Caco-2 (cell line): ENCODE results near the gene CD3D. TPM values are rescaled to one million over a fixed set of nuclear protein-coding genes. Genes with fewer than 3 reads are reported as not detected.

Experiments
- BruUV-seq: library from RNA; stranded (reverse); fragments of 400-500 nt; replicated peaks from 2 replicates; lab custom pipeline; 2021; lab: Mats Ljungman, UMichigan
- CTCF ChIA-PET: fragments of 300-600 bp; sonication (Branson Sonifier 250); formaldehyde crosslinking; loops from one replicate; lab custom pipeline; 2022; ENCODE audit warnings: antibody characterized with exemption; lab: Charles Lee
- POLR2A ChIA-PET: fragments of 300-600 bp; sonication (Branson Sonifier 250); formaldehyde crosslinking; loops from one replicate; lab custom pipeline; 2022; ENCODE audit warnings: antibody characterized with exemption; lab: Charles Lee
- DNase-seq, 2 experiments: peaks; one replicate each; pipeline versions ENCODE4 v3.0.0 to v3.0.0-alpha.2; 2020 to 2022
- H3K27me3 ChIP-seq: replicated peaks from 2 replicates; pipeline ENCODE4 v1.6.0; 2011; ENCODE audit warnings: low read length; ENCODE audit not compliant: control insufficient read depth, insufficient read depth
- H3K36me3 ChIP-seq: 2 replicates; pipeline ENCODE4 v1.5.1; 2011; ENCODE audit warnings: low read length; ENCODE audit not compliant: control insufficient read depth, insufficient read depth
- H3K4me1 ChIP-seq: fragments of 250-450 bp; sonication (Bioruptor Pico); 2 replicates; pipeline ENCODE4 v1.5.1; 2020; ENCODE audit warnings: mild to moderate bottlenecking
- H3K4me3 ChIP-seq: 2 replicates; pipeline ENCODE4 v1.5.1; 2011; ENCODE audit warnings: low read depth, mild to moderate bottlenecking, control low read depth, low read length
- H3K9me3 ChIP-seq: fragments of 250-450 bp; sonication (Bioruptor Pico); 2 replicates; pipeline ENCODE4 v1.5.1; 2020; ENCODE audit warnings: mild to moderate bottlenecking, moderate library complexity
- H3K27ac Mint-ChIP-seq: one replicate; pipeline ENCODE4 v1.8.0; 2022; ENCODE audit warnings: mixed read lengths; ENCODE audit not compliant: unreplicated experiment
- H3K27me3 Mint-ChIP-seq: one replicate; pipeline ENCODE4 v1.8.0; 2022; ENCODE audit warnings: mixed read lengths; ENCODE audit not compliant: insufficient read depth, unreplicated experiment
- H3K36me3 Mint-ChIP-seq: one replicate; pipeline ENCODE4 v1.8.0; 2022; ENCODE audit warnings: mild to moderate bottlenecking, mixed read lengths; ENCODE audit not compliant: insufficient read depth, unreplicated experiment
- H3K4me1 Mint-ChIP-seq: one replicate; pipeline ENCODE4 v1.8.0; 2022; ENCODE audit warnings: low read depth, mixed read lengths; ENCODE audit not compliant: unreplicated experiment
- H3K4me3 Mint-ChIP-seq: one replicate; pipeline ENCODE4 v1.8.0; 2022; ENCODE audit warnings: mild to moderate bottlenecking, moderate library complexity, mixed read lengths; ENCODE audit not compliant: unreplicated experiment
- H3K9me3 Mint-ChIP-seq: one replicate; pipeline ENCODE4 v1.8.0; 2022; ENCODE audit warnings: mixed read lengths; ENCODE audit not compliant: unreplicated experiment
- intact Hi-C: fragments of 100-400 bp; cut with micrococcal nuclease; formaldehyde crosslinking; loops from one replicate; pipeline ENCODE4 v1.10.0; 2022; ENCODE audit not compliant: unreplicated experiment
- total RNA-seq: library from RNA; stranded (reverse); gene quantifications from 2 replicates; pipeline ENCODE4 v1.2.3, GENCODE V29; 2022
- TF ChIP-seq, protein P1 (sequence below), 2 experiments: fragments of 200-600 bp in 1 of 2; IDR thresholded peaks; 1 replicate in 1 of 2; 2 replicates in 1 of 2; pipeline versions ENCODE4 v1.5.1 to v1.8.0; 2011 to 2022; ENCODE audit warnings: antibody characterized with exemption in 1 of 2, control low read depth in 1 of 2, inconsistent platforms in 1 of 2, low read depth in 1 of 2, low read length in 1 of 2, mild to moderate bottlenecking in 1 of 2, moderate library complexity in 1 of 2; ENCODE audit not compliant: insufficient read depth in 1 of 2, severe bottlenecking in 1 of 2, unreplicated experiment in 1 of 2

The CD3D gene
- total RNA-seq, 1 experiment from 2014 or later: not detected

DNA sequence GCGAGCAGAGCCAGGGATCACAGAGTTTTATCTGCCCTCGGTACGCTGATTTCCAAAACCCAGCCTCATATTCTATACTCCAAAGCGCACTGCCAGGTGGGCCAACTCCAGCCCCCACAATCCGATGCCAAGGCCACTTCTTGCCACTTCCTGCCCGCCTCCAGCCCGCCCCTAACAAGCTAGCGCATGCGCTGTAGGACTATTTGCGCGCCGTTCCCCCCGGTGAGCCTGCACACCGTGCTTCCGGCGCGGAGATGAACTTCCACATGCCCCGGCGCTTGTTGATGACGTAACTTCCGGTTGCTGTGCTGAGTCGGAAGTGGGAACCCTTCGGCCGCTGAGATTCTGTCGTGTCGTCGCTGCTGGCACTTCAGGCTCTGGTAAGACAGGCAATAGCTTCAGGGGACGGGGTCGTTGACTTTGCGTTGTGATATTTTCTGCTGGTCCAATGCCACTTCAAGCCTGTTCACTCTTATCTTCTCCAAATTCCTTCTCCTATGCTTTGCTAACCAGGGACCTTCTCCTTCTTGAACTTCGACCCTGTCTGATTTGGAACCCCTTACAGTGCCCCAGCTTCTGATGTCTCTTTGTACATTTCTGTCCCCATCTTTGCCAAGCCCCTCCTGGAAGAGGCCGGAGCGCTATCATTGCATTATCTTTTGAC is 16.9 kb upstream of the CD3D start, which contains the start of gene UBE4A:
UBE4A (plus strand) TSS at position 306 of the 664 bp plus-strand sequence. CDS start 5,481 bp downstream, outside the sequence.
- no peaks in the 10 kb centered on the region for H3K27me3 Mint-ChIP-seq
- POLR2A ChIA-PET: interaction anchor here (0.5 to 0.9 kb wide), 7 partner anchors 9 to 190 kb away, joined by 3 to 6 read pairs (median 3); partner anchors contain the start of gene MPZL2
- TF ChIP-seq, protein P1, sequence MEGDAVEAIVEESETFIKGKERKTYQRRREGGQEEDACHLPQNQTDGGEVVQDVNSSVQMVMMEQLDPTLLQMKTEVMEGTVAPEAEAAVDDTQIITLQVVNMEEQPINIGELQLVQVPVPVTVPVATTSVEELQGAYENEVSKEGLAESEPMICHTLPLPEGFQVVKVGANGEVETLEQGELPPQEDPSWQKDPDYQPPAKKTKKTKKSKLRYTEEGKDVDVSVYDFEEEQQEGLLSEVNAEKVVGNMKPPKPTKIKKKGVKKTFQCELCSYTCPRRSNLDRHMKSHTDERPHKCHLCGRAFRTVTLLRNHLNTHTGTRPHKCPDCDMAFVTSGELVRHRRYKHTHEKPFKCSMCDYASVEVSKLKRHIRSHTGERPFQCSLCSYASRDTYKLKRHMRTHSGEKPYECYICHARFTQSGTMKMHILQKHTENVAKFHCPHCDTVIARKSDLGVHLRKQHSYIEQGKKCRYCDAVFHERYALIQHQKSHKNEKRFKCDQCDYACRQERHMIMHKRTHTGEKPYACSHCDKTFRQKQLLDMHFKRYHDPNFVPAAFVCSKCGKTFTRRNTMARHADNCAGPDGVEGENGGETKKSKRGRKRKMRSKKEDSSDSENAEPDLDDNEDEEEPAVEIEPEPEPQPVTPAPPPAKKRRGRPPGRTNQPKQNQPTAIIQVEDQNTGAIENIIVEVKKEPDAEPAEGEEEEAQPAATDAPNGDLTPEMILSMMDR (IDR thresholded peaks at IDR 0.05; ENCODE audit: insufficient read depth in 1 of 2, low read depth in 1 of 2, low read length in 1 of 2, severe bottlenecking in 1 of 2, unreplicated experiment in 1 of 2): no peak
- Histone ChIP-seq H3K27me3 (no peaks in the 10 kb centered on the region), H3K36me3 (no peaks in the 10 kb centered on the region; the same call in 1 of the 2 replicates), H3K4me1 (peaks cover 10% of the 10 kb centered on the region), H3K9me3 (no peaks in the 10 kb centered on the region), H3K4me3 (peak within 1 kb of the TSS; percentile 55)
- no peaks in the 10 kb centered on the region for H3K9me3 Mint-ChIP-seq
- no peaks in the 10 kb centered on the region for H3K4me1 Mint-ChIP-seq
- H3K36me3 Mint-ChIP-seq: peaks cover 27% of the 10 kb centered on the region
- H3K4me3 Mint-ChIP-seq: peak within 1 kb of the TSS; percentile 89
- BruUV-seq: no TSS peak
- DNase-seq: peak; percentile 98 to 99
- intact Hi-C loops: no loop called here
- peak within 1 kb of the TSS; percentile 90 for H3K27ac Mint-ChIP-seq
- CTCF ChIA-PET: interaction anchor here (0.6 to 1.0 kb wide), 4 partner anchors 9 to 161 kb away, joined by 3 to 5 read pairs (median 4); partner anchors contain the start of gene MPZL2

DNA sequence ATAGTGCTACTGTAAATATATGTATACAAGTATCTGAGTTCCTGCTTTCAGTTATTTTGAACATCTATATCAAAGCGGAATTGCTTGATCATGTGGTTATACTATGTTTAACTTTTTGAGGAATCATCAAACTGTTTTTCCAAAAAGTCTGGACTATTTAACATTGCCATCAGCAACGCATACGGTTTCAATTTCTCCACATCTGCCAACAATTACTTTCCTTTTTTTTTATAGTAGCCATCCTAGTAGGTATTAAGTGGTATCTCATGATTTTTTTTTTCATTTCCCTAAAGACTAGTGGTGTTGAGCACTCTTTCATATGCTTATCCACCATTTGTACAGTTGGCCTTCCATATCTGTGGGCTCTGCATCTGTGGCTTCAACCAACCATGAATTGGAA is 15.6 kb upstream of the CD3D start:
- intact Hi-C loops: no loop called here
- TF ChIP-seq, protein P1 (IDR thresholded peaks at IDR 0.05; ENCODE audit: insufficient read depth in 1 of 2, low read depth in 1 of 2, low read length in 1 of 2, severe bottlenecking in 1 of 2, unreplicated experiment in 1 of 2): no peak
- no peaks in the 10 kb centered on the region for H3K9me3 Mint-ChIP-seq
- no peaks in the 10 kb centered on the region for H3K9me3 ChIP-seq
- CTCF ChIA-PET: interaction anchor here (1.4 kb wide), 1 partner anchor 63 kb away, joined by 4 read pairs; no protein-coding TSS in a partner anchor
- no peaks in the 10 kb centered on the region for H3K4me1 Mint-ChIP-seq
- H3K27me3 Mint-ChIP-seq: no peaks in the 10 kb centered on the region
- BruUV-seq: no TSS peak
- H3K4me1 ChIP-seq: peaks cover 11% of the 10 kb centered on the region
- no peaks in the 10 kb centered on the region for H3K36me3 ChIP-seq
- POLR2A ChIA-PET: no interaction called here
- H3K27me3 ChIP-seq: no peaks in the 10 kb centered on the region
- H3K4me3 ChIP-seq: no peak overlapping the region
- no peak for DNase-seq
- H3K27ac Mint-ChIP-seq: no peak overlapping the region
- H3K4me3 Mint-ChIP-seq: no peak overlapping the region
- H3K36me3 Mint-ChIP-seq: peaks cover 20% of the 10 kb centered on the region

DNA sequence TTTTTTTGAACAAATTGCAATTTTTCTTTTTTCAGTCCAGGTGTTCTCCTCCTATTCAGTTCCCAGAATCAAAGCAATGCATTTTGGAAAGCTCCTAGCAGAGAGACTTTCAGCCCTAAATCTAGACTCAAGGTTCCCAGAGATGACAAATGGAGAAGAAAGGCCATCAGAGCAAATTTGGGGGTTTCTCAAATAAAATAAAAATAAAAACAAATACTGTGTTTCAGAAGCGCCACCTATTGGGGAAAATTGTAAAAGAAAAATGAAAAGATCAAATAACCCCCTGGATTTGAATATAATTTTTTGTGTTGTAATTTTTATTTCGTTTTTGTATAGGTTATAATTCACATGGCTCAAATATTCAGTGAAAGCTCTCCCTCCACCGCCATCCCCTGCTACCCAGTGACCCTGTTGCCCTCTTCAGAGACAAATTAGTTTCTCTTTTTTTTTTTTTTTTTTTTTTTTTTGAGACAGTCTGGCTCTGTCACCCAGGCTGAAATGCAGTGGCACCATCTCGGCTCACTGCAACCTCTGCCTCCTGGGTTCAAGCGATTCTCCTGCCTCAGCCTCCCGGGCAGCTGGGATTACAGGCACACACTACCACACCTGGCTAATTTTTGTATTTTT is 10.7 kb upstream of the CD3D start:
- Mint-ChIP-seq H3K27me3 (no peaks in the 10 kb centered on the region), H3K9me3 (no peaks in the 10 kb centered on the region), H3K4me3 (no peak overlapping the region), H3K27ac (no peak overlapping the region), H3K4me1 (peaks cover 9% of the 10 kb centered on the region), H3K36me3 (no peaks in the 10 kb centered on the region)
- TF ChIP-seq, protein P1 (IDR thresholded peaks at IDR 0.05; ENCODE audit: insufficient read depth in 1 of 2, low read depth in 1 of 2, low read length in 1 of 2, severe bottlenecking in 1 of 2, unreplicated experiment in 1 of 2): peak; percentile 55 to 81
- ChIA-PET CTCF (interaction anchor here (0.9 kb wide), 1 partner anchor 58 kb away, joined by 4 read pairs; no protein-coding TSS in a partner anchor), POLR2A (no interaction called here)
- H3K9me3 ChIP-seq: no peaks in the 10 kb centered on the region
- BruUV-seq: no TSS peak
- no peaks in the 10 kb centered on the region for H3K36me3 ChIP-seq
- no peak overlapping the region for H3K4me3 ChIP-seq
- intact Hi-C loops: loop anchor here (1.0 to 5.0 kb wide), 3 partner anchors 57 to 206 kb away; no protein-coding TSS in a partner anchor
- peaks cover 8% of the 10 kb centered on the region; the same call in 1 of the 2 replicates for H3K4me1 ChIP-seq
- peak in 1 of 2 experiments; percentile 47 for DNase-seq
- no peaks in the 10 kb centered on the region for H3K27me3 ChIP-seq
